ENCODE data around the gene ERVK3-1. TPM values are rescaled to one million over a fixed set of nuclear protein-coding genes. Genes with fewer than 3 reads are reported as not detected.

The ERVK3-1 gene
- polyA plus RNA-seq, 1 of the 3 experiments (the other 2 are of a cell fraction) = 69.4 TPM

- ChIA-PET POLR2A (interaction anchor here (0.6 to 2.0 kb wide), 3 partner anchors 9 to 47 kb away, joined by 3 to 8 read pairs (median 3); partner anchors contain the start of gene ZSCAN22), CTCF (no interaction called here)
- Histone ChIP-seq H2AFZ (ENCODE audit: low read depth) (peak overlapping the region; percentile 98), H3K4me1 (ENCODE audit: control insufficient read depth in 1 of 2, insufficient read depth in 2 of 2, low read depth in 1 of 2, low read length in 1 of 2) (peaks cover 5 to 7% of the 10 kb centered on the region in 2 experiments; a peak in 1 of 4 replicates), H3K79me2 (ENCODE audit: insufficient read depth) (peaks cover 63% of the 10 kb centered on the region), H3K36me3 (replicated peaks in 1 of 2; ENCODE audit: control insufficient read depth in 1 of 2, insufficient read depth in 2 of 2, low read length in 1 of 2) (peaks cover 3 to 28% of the 10 kb centered on the region in 2 experiments), H3F3A (replicated peaks; ENCODE audit: insufficient read depth) (peaks cover 9% of the 10 kb centered on the region), H3K9ac (peak overlapping the region; percentile 87), H3K27ac (ENCODE audit: low read depth in 2 of 2, low read length in 1 of 2) (peak overlapping the region; percentile 67 to 93), H3K9me2 (no peaks in the 10 kb centered on the region), H4K20me1 (ENCODE audit: insufficient read depth) (no peaks in the 10 kb centered on the region), H3K4me2 (peak overlapping the region; percentile 90), H3K9me3 (peaks cover 13% of the 10 kb centered on the region; the same call in 1 of the 2 replicates), H3K4me3 (ENCODE audit: low read depth in 2 of 2, low read length in 1 of 2) (peak overlapping the region; percentile 81 to 83), H3K27me3 (ENCODE audit: insufficient read depth) (no peaks in the 10 kb centered on the region)
- peak; percentile 89 for DNase-seq
- 32% methylated on average over 9 of the region's 60 CpGs for WGBS (ENCODE audit: low lambda C conversion rate)
- TF ChIP-seq RFX5 (IDR thresholded peaks at IDR 0.05; ENCODE audit: low read length) (no peak), EZH2phosphoT487 (IDR thresholded peaks at IDR 0.05; ENCODE audit: borderline replicate concordance, low read depth) (no peak), FOSL2 (IDR thresholded peaks at IDR 0.05; ENCODE audit: borderline replicate concordance, low read depth) (no peak), REST (IDR thresholded peaks at IDR 0.05; ENCODE audit: low read depth, low read length) (no peak), NRF1 (IDR thresholded peaks at IDR 0.05; ENCODE audit: low read depth, low read length) (peak; percentile 68), SIN3A (IDR thresholded peaks at IDR 0.05; ENCODE audit: borderline replicate concordance, low read depth, low read length) (no peak), ELF1 (IDR thresholded peaks at IDR 0.05) (no peak), POLR2AphosphoS5 (IDR thresholded peaks at IDR 0.05; ENCODE audit: low read depth, low read length) (0 out of 2 replicates have a peak, but pooled peaks have one; percentile 1), MXI1 (IDR thresholded peaks at IDR 0.05; ENCODE audit: low read depth, low read length) (peak; percentile 74), CHD2 (IDR thresholded peaks at IDR 0.05; ENCODE audit: low read length, partially characterized antibody) (peak; percentile 47), MEF2A (IDR thresholded peaks at IDR 0.05; ENCODE audit: borderline replicate concordance, low read depth) (no peak), GABPA (IDR thresholded peaks at IDR 0.05; ENCODE audit: low read depth) (no peak), MAX (IDR thresholded peaks at IDR 0.05; ENCODE audit: low read depth) (peak; percentile 68), FOXM1 (IDR thresholded peaks at IDR 0.05; ENCODE audit: low read depth) (no peak), EP300 (IDR thresholded peaks at IDR 0.05; ENCODE audit: borderline replicate concordance in 1 of 2, low read depth in 1 of 2, low read length in 1 of 2) (no peak), RCOR1 (IDR thresholded peaks at IDR 0.05; ENCODE audit: low read length) (no peak; the same call in 1 of the 2 replicates), NFIC (IDR thresholded peaks at IDR 0.05; ENCODE audit: borderline replicate concordance) (peak; percentile 57), GATA2 (CRISPR knock-in tag; IDR thresholded peaks at IDR 0.05) (no peak)
- TF ChIP-seq, protein P1, sequence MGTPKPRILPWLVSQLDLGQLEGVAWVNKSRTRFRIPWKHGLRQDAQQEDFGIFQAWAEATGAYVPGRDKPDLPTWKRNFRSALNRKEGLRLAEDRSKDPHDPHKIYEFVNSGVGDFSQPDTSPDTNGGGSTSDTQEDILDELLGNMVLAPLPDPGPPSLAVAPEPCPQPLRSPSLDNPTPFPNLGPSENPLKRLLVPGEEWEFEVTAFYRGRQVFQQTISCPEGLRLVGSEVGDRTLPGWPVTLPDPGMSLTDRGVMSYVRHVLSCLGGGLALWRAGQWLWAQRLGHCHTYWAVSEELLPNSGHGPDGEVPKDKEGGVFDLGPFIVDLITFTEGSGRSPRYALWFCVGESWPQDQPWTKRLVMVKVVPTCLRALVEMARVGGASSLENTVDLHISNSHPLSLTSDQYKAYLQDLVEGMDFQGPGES (IDR thresholded peaks at IDR 0.05; ENCODE audit: low read depth, low read length) = no peak
- TF ChIP-seq, protein P2, sequence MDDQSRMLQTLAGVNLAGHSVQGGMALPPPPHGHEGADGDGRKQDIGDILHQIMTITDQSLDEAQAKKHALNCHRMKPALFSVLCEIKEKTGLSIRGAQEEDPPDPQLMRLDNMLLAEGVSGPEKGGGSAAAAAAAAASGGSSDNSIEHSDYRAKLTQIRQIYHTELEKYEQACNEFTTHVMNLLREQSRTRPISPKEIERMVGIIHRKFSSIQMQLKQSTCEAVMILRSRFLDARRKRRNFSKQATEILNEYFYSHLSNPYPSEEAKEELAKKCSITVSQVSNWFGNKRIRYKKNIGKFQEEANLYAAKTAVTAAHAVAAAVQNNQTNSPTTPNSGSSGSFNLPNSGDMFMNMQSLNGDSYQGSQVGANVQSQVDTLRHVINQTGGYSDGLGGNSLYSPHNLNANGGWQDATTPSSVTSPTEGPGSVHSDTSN (IDR thresholded peaks at IDR 0.05) = no peak
- TF ChIP-seq, protein P3, sequence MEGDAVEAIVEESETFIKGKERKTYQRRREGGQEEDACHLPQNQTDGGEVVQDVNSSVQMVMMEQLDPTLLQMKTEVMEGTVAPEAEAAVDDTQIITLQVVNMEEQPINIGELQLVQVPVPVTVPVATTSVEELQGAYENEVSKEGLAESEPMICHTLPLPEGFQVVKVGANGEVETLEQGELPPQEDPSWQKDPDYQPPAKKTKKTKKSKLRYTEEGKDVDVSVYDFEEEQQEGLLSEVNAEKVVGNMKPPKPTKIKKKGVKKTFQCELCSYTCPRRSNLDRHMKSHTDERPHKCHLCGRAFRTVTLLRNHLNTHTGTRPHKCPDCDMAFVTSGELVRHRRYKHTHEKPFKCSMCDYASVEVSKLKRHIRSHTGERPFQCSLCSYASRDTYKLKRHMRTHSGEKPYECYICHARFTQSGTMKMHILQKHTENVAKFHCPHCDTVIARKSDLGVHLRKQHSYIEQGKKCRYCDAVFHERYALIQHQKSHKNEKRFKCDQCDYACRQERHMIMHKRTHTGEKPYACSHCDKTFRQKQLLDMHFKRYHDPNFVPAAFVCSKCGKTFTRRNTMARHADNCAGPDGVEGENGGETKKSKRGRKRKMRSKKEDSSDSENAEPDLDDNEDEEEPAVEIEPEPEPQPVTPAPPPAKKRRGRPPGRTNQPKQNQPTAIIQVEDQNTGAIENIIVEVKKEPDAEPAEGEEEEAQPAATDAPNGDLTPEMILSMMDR (IDR thresholded peaks at IDR 0.05) = no peak
- TF ChIP-seq, protein P4, sequence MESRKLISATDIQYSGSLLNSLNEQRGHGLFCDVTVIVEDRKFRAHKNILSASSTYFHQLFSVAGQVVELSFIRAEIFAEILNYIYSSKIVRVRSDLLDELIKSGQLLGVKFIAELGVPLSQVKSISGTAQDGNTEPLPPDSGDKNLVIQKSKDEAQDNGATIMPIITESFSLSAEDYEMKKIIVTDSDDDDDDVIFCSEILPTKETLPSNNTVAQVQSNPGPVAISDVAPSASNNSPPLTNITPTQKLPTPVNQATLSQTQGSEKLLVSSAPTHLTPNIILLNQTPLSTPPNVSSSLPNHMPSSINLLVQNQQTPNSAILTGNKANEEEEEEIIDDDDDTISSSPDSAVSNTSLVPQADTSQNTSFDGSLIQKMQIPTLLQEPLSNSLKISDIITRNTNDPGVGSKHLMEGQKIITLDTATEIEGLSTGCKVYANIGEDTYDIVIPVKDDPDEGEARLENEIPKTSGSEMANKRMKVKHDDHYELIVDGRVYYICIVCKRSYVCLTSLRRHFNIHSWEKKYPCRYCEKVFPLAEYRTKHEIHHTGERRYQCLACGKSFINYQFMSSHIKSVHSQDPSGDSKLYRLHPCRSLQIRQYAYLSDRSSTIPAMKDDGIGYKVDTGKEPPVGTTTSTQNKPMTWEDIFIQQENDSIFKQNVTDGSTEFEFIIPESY (IDR thresholded peaks at IDR 0.05; ENCODE audit: borderline replicate concordance, low read depth) = no peak
These were observed 25.9 kb upstream of the ERVK3-1 start for GRCh38 chr19:58279042-58279924.
